HEK293 (cell line): Measurements from ENCODE around the gene VAMP7.

Experiments used
- CTCF ChIA-PET: fragments of 350-600 bp; formaldehyde crosslinking; extraction: SDS; loops from one replicate; lab custom pipeline; 2021; ENCODE audit warnings: antibody characterized with exemption; lab: Yijun Ruan, JAX
- POLR2A ChIA-PET: fragments of 300-600 bp; formaldehyde crosslinking; extraction: SDS; loops from one replicate; lab custom pipeline; 2020; ENCODE audit warnings: antibody characterized with exemption, inconsistent platforms; lab: Yijun Ruan, JAX
- H3K27ac ChIP-seq: fragments of 200-500 bp; sonication (Bioruptor generic); 2 replicates; pipeline ENCODE4 v1.5.1; 2014; ENCODE audit warnings: low read depth, low read length, control low read depth, inconsistent platforms; ENCODE audit errors: extremely low read depth
- H3K36me3 ChIP-seq, 2 experiments: fragments of 200-500 bp in 1 of 2; sonication (Bioruptor generic) in 1 of 2; 1 replicate in 1 of 2; 2 replicates in 1 of 2; pipeline ENCODE4 v1.5.1; 2014 to 2017; ENCODE audit warnings: inconsistent platforms in 2 of 2, low read length in 2 of 2; ENCODE audit not compliant: control insufficient read depth in 2 of 2, insufficient read depth in 1 of 2
- H3K4me1 ChIP-seq: fragments of 200-500 bp; sonication (Bioruptor generic); 2 replicates; pipeline ENCODE4 v1.5.1; 2014; ENCODE audit warnings: mild to moderate bottlenecking, low read length, inconsistent platforms; ENCODE audit not compliant: control insufficient read depth, insufficient read depth
- H3K4me3 ChIP-seq: 2 replicates; pipeline ENCODE4 v1.5.1; 2011; ENCODE audit warnings: low read depth, mild to moderate bottlenecking, control low read depth, low read length, moderate library complexity
- H3K9me3 ChIP-seq: fragments of 200-500 bp; sonication (Bioruptor generic); 2 replicates; pipeline ENCODE4 v1.5.1; 2014; ENCODE audit warnings: low read depth, low read length, inconsistent platforms; ENCODE audit not compliant: control insufficient read depth, insufficient read depth
- TRIM28 ChIP-seq: IDR thresholded peaks from 2 replicates; pipeline ENCODE4 v1.6.1; 2011; ENCODE audit warnings: low read length, control low read depth, borderline replicate concordance
- ZBTB21 ChIP-seq: fragments of 450-650 bp; formaldehyde crosslinking; IDR thresholded peaks from 2 replicates; pipeline ENCODE4 v1.5.1; 2017; ENCODE audit warnings: missing biosample characterization, missing genetic modification characterization
- ZNF132 ChIP-seq: fragments of 450-650 bp; formaldehyde crosslinking; IDR thresholded peaks from 2 replicates; pipeline ENCODE4 v1.5.1; 2017; ENCODE audit warnings: missing biosample characterization, missing genetic modification characterization, borderline replicate concordance
- ZNF133 ChIP-seq: fragments of 450-650 bp; formaldehyde crosslinking; IDR thresholded peaks from 2 replicates; pipeline ENCODE4 v1.5.1; 2016; ENCODE audit warnings: missing biosample characterization, missing genetic modification characterization
- ZNF16 ChIP-seq: fragments of 450-650 bp; formaldehyde crosslinking; IDR thresholded peaks from 2 replicates; pipeline ENCODE4 v1.5.1; 2016; ENCODE audit warnings: low read depth, missing biosample characterization, missing genetic modification characterization
- ZNF175 ChIP-seq: fragments of 450-650 bp; formaldehyde crosslinking; IDR thresholded peaks from 2 replicates; pipeline ENCODE4 v1.5.1; 2016; ENCODE audit warnings: missing biosample characterization, missing genetic modification characterization
- ZNF221 ChIP-seq: fragments of 450-650 bp; formaldehyde crosslinking; IDR thresholded peaks from 2 replicates; pipeline ENCODE4 v1.5.1; 2017; ENCODE audit warnings: missing biosample characterization, missing genetic modification characterization, borderline replicate concordance
- ZNF274 ChIP-seq, 2 experiments: fragments of 200-500 bp in 1 of 2; fragments of 450-650 bp in 1 of 2; sonication (Bioruptor generic) in 1 of 2; formaldehyde crosslinking in 1 of 2; IDR thresholded peaks; 2 replicates each; pipeline versions ENCODE4 v1.5.1 to v1.6.1; 2014 to 2016; ENCODE audit warnings: borderline replicate concordance in 1 of 2, inconsistent platforms in 1 of 2, low read length in 1 of 2, missing biosample characterization in 1 of 2, missing genetic modification characterization in 1 of 2
- ZNF292 ChIP-seq: fragments of 450-650 bp; formaldehyde crosslinking; IDR thresholded peaks from 2 replicates; pipeline ENCODE4 v1.5.1; 2016; ENCODE audit warnings: low read depth, missing biosample characterization, missing genetic modification characterization, borderline replicate concordance
- ZNF394 ChIP-seq: fragments of 450-650 bp; formaldehyde crosslinking; IDR thresholded peaks from 2 replicates; pipeline ENCODE4 v1.5.1; 2016; ENCODE audit warnings: missing biosample characterization, missing genetic modification characterization, mild to moderate bottlenecking, moderate library complexity, borderline replicate concordance
- ZNF585B ChIP-seq: fragments of 450-650 bp; formaldehyde crosslinking; IDR thresholded peaks from 2 replicates; pipeline ENCODE4 v1.5.1; 2016; ENCODE audit warnings: missing biosample characterization, missing genetic modification characterization
- ZNF596 ChIP-seq: fragments of 450-650 bp; IDR thresholded peaks from 2 replicates; pipeline ENCODE4 v1.5.0; 2018; ENCODE audit warnings: missing biosample characterization, mild to moderate bottlenecking, missing genetic modification characterization, moderate library complexity
- ZNF626 ChIP-seq: fragments of 450-650 bp; sonication (Bioruptor Pico); formaldehyde crosslinking; IDR thresholded peaks from 2 replicates; pipeline ENCODE4 v1.5.1; 2018; ENCODE audit warnings: missing biosample characterization, missing genetic modification characterization, inconsistent platforms
- ZXDB ChIP-seq: fragments of 450-650 bp; formaldehyde crosslinking; IDR thresholded peaks from 2 replicates; pipeline ENCODE4 v1.5.1; 2016; ENCODE audit warnings: missing biosample characterization, missing genetic modification characterization
- TF ChIP-seq, protein P1 (sequence below): fragments of 450-650 bp; formaldehyde crosslinking; IDR thresholded peaks from 2 replicates; pipeline ENCODE4 v1.5.1; 2016; ENCODE audit warnings: missing biosample characterization, missing genetic modification characterization
- TF ChIP-seq, protein P2 (sequence below): fragments of 450-650 bp; formaldehyde crosslinking; IDR thresholded peaks from 2 replicates; pipeline ENCODE4 v1.5.1; 2016; ENCODE audit warnings: missing biosample characterization, missing genetic modification characterization, borderline replicate concordance
- TF ChIP-seq, protein P3 (sequence below): fragments of 450-650 bp; formaldehyde crosslinking; IDR thresholded peaks from 2 replicates; pipeline ENCODE4 v1.5.1; 2017; ENCODE audit warnings: missing biosample characterization, missing genetic modification characterization

VAMP7 gene

DNA sequence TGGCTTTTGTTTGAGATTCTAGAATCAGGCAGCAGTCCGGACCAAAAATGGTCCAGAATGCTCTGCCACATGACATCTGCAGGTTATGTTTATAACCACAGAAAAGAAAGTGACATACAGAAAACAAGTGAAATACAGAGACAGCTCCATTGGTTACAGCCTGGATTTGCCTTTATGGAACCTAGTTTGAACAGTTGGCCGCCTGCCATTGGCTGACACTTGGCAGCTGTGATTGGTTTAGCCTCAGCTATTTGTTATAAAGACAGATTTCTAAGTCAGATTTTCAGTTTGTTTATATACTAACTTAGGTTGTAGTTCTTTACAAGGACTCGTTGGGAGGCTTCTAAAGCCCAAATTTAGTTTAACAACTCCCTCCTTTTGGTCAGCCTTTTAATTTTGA, 75.5 kb downstream of the VAMP7 start (continued):
- TF ChIP-seq ZNF596 (tag by site-specific recombination), result no peak

DNA sequence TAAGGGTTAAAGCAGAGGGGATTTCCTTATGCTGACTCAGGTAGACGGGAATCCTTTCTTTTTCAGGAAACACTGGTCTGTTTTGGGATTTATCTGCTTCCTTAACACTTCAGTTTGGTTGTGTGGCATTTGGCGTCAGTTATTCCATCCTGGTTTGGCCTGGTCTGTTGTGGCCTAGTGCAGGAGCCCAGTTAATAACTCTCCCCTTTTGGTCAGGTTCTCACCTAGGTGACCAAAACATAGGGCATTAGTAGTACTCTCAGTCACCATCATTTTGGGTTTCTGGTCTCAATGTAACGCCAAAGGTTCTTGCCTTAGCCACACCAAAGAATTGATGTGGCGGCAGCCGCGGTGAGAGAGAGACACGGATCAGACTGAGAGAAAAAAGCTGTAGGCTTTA, 76.7 kb downstream of the VAMP7 start:
- H3K9me3 ChIP-seq, result no peaks in the 10 kb centered on the region
- no peak overlapping the region for H3K4me3 ChIP-seq
- TF ChIP-seq, protein P1, sequence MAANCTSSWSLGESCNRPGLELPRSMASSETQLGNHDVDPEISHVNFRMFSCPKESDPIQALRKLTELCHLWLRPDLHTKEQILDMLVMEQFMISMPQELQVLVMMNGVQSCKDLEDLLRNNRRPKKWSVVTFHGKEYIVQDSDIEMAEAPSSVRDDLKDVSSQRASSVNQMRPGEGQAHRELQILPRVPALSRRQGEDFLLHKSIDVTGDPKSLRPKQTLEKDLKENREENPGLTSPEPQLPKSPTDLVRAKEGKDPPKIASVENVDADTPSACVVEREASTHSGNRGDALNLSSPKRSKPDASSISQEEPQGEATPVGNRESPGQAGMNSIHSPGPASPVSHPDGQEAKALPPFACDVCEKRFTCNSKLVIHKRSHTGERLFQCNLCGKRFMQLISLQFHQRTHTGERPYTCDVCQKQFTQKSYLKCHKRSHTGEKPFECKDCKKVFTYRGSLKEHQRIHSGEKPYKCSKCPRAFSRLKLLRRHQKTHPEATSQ (tag by site-specific recombination), result no peak
- no peak for TF ChIP-seq ZNF292 (tag by site-specific recombination)
- TF ChIP-seq, protein P2, sequence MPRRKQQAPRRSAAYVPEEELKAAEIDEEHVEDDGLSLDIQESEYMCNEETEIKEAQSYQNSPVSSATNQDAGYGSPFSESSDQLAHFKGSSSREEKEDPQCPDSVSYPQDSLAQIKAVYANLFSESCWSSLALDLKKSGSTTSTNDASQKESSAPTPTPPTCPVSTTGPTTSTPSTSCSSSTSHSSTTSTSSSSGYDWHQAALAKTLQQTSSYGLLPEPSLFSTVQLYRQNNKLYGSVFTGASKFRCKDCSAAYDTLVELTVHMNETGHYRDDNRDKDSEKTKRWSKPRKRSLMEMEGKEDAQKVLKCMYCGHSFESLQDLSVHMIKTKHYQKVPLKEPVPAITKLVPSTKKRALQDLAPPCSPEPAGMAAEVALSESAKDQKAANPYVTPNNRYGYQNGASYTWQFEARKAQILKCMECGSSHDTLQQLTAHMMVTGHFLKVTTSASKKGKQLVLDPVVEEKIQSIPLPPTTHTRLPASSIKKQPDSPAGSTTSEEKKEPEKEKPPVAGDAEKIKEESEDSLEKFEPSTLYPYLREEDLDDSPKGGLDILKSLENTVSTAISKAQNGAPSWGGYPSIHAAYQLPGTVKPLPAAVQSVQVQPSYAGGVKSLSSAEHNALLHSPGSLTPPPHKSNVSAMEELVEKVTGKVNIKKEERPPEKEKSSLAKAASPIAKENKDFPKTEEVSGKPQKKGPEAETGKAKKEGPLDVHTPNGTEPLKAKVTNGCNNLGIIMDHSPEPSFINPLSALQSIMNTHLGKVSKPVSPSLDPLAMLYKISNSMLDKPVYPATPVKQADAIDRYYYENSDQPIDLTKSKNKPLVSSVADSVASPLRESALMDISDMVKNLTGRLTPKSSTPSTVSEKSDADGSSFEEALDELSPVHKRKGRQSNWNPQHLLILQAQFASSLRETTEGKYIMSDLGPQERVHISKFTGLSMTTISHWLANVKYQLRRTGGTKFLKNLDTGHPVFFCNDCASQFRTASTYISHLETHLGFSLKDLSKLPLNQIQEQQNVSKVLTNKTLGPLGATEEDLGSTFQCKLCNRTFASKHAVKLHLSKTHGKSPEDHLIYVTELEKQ (tag by site-specific recombination), result no peak
- TF ChIP-seq ZNF133 (tag by site-specific recombination), result 0 out of 2 replicates have a peak, but pooled peaks have one; percentile 62
- POLR2A ChIA-PET, result no interaction called here
- no peak overlapping the region for H3K27ac ChIP-seq
- CTCF ChIA-PET, result no interaction called here
- H3K36me3 ChIP-seq, result no peaks in the 10 kb centered on the region
- H3K4me1 ChIP-seq, result no peaks in the 10 kb centered on the region

DNA sequence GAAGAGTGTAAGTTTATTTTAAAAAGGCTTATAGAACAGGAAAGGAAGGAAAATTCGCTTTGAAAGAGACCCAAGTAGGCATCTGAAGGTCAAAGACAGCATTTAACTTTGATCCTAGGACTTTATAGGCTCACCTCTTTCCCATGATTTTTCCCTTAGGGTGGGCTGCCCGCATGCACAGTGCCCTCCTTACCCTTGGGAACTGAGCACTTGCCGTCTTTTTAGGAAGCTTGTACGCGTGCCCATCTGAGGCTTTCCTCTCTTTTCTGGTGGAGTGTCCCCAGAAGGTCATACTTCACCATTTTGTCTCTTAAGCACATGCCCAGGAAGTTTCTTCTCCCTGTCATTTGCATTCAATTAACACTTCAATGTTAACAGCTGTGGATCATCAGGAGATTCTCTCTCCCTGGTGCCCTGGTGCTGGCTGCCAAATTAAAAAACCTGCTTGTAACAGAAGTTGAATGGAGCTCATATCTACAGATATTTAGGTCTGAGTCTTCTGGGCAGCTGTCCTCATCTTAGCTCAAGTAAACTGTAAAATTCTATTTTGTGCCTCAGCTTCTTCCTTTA, 78.0 kb downstream of the VAMP7 start:
- ChIA-PET CTCF (no interaction called here), POLR2A (no interaction called here)
- no peaks in the 10 kb centered on the region for H3K4me1 ChIP-seq
- H3K4me3 ChIP-seq, result no peak overlapping the region
- no peak for TF ChIP-seq ZXDB (tag by site-specific recombination)
- TF ChIP-seq ZNF175 (tag by site-specific recombination), result no peak
- TF ChIP-seq ZNF16 (tag by site-specific recombination), result no peak
- TF ChIP-seq ZNF585B (tag by site-specific recombination), result no peak
- no peak for TF ChIP-seq ZNF132 (tag by site-specific recombination)
- TF ChIP-seq ZNF274 (IDR thresholded peaks at IDR 0.05; ENCODE audit: low read length), result no peak
- TF ChIP-seq ZNF274 (tag by site-specific recombination; IDR thresholded peaks at IDR 0.05; ENCODE audit: borderline replicate concordance), result no peak
- no peak for TF ChIP-seq ZNF221
- no peak for TF ChIP-seq ZBTB21 (tag by site-specific recombination)
- no peak for TF ChIP-seq ZNF394
- TF ChIP-seq, protein P3, sequence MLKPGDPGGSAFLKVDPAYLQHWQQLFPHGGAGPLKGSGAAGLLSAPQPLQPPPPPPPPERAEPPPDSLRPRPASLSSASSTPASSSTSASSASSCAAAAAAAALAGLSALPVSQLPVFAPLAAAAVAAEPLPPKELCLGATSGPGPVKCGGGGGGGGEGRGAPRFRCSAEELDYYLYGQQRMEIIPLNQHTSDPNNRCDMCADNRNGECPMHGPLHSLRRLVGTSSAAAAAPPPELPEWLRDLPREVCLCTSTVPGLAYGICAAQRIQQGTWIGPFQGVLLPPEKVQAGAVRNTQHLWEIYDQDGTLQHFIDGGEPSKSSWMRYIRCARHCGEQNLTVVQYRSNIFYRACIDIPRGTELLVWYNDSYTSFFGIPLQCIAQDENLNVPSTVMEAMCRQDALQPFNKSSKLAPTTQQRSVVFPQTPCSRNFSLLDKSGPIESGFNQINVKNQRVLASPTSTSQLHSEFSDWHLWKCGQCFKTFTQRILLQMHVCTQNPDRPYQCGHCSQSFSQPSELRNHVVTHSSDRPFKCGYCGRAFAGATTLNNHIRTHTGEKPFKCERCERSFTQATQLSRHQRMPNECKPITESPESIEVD (tag by site-specific recombination), result no peak
- no peak for TF ChIP-seq ZNF626 (tag by site-specific recombination)
- TF ChIP-seq TRIM28, result no peak
- H3K27ac ChIP-seq, result no peak overlapping the region
- H3K36me3 ChIP-seq, result no peaks in the 10 kb centered on the region
- H3K9me3 ChIP-seq, result no peaks in the 10 kb centered on the region
